GM12865 (cell line): ENCODE data around the gene GPR108.

Source experiments
- DNase-seq: peaks from one replicate; pipeline ENCODE4 v3.0.0; 2010; ENCODE audit warnings: low read depth
- H3K4me3 ChIP-seq: 2 replicates; pipeline ENCODE4 v1.5.1; 2011; ENCODE audit warnings: mild to moderate bottlenecking, low read depth, low read length, control low read depth
- TF ChIP-seq, protein P1 (sequence below): IDR thresholded peaks from 2 replicates; pipeline ENCODE4 v1.5.1; 2011; ENCODE audit warnings: low read length, control low read depth, low read depth, inconsistent platforms; ENCODE audit not compliant: insufficient read depth; ENCODE audit errors: missing control alignments

GPR108 gene

DNA sequence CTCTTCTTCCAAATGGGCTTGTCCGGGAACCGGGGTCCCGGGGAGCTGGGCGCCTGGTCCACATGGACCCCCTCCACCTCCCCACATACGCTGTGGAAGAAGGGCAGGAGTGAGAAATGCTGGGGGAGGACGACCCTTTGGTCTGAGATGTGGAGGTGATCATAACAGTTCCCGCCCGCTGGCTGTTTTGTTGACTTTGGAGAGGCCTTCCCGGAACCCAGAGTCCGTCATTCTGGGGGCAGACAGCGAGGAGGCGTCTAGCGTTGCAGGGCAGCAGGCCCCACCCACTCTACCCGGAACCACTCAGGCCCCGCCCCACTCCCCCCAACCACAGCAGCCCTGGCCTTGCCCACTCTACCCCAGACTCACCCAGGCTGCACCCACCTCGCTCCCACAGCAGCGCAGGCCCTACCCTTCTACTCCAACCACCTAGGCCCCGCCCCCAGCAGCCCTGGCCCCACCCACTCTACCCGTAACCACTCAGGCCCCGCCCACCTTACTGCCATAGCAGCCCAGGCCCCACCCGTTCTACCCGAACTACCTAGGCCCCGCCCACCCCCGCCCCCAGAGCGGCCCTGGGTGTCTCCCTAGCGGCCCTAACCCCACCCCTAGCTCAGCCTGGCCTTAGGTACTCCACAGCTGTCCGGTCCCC is 7.1 kb downstream of the GPR108 start:
- peak; percentile 60 for DNase-seq
- H3K4me3 ChIP-seq, result no peak overlapping the region
- TF ChIP-seq, protein P1, sequence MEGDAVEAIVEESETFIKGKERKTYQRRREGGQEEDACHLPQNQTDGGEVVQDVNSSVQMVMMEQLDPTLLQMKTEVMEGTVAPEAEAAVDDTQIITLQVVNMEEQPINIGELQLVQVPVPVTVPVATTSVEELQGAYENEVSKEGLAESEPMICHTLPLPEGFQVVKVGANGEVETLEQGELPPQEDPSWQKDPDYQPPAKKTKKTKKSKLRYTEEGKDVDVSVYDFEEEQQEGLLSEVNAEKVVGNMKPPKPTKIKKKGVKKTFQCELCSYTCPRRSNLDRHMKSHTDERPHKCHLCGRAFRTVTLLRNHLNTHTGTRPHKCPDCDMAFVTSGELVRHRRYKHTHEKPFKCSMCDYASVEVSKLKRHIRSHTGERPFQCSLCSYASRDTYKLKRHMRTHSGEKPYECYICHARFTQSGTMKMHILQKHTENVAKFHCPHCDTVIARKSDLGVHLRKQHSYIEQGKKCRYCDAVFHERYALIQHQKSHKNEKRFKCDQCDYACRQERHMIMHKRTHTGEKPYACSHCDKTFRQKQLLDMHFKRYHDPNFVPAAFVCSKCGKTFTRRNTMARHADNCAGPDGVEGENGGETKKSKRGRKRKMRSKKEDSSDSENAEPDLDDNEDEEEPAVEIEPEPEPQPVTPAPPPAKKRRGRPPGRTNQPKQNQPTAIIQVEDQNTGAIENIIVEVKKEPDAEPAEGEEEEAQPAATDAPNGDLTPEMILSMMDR, result no peak

DNA sequence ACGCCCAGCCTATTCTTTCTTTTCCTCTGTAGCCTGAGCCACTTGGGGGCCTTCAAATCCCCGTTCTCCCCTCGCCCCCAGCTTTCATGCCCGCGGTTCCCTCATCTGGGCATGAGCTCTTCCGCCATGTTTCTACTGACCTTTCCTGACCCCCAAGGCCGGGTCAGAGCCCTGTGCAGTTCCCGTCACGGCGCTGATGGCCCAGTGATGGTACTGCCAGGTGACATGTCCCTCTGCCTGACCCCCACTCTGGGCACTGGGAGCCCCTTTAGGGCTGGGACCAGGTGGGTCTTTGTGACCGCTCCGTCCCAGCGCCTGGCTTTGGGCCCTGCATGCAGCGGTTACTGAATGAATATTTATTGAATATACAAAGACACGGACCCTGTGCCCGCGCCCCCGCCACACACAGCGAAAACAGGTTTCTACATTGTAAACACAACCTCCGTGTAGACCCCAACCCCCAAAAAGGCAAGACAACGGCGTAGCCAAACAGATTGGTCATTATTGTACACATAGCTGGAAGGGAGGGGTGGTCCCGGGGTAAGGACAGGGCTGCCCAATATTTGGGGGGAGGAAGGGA is 7.7 kb downstream of the GPR108 start:
- no peak overlapping the region for H3K4me3 ChIP-seq
- TF ChIP-seq, protein P1, result no peak
- DNase-seq, result no peak

DNA sequence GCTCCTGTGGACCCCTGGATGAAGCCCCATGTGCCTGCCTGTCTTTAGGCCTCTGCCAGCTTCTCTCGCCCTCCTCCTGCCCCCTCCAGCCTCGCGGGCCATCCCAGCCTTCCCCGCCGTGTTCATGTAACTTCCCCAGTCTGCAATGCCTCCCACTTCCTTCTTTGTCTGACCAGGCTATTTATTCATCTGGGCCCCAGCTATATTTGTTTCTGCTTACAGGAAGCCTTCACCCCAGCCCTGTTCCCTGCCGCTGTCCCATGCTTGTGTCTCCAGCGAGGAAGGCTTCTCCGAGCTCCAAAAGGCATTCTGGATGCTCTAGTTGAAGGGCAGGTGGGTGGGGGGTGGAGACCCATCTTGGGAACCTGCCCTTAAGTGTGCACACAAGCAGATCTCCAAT is 9.0 kb downstream of the GPR108 start:
- TF ChIP-seq, protein P1, result no peak
- peak; percentile 51 for DNase-seq
- no peak overlapping the region for H3K4me3 ChIP-seq

DNA sequence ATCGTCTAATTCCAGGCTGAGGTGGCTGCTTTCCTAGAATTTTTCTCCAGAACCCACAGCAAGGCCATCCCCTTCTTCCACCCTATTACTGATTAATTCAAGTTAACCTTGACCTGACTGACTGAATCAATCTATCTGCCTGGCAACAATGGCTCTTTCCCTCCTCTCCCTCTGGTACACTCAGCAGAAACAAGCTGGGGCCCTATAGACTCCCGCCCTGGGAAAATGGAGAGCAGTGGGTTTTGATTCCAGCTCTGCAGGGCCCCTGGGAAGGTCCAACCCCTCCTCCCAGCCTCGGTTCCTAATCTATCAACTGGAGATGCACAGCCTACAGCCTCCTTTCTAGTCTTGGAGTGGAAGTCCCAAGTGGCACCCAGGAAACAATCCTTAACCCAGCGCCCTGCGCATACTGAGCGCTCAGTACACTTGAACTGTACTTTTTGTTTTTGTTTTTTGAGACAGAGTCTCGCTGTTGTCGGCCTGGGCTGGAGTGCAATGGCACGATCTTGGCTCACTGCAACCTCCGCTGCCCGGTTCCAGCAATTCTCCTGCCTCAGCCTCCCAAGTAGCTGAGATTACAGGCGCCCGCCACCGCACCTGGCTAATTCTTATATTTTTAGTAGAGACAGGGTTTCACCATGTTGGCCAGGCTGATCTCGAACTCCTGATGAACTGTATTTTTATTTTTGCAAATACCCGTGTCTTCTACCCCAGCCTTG is 11.7 kb downstream of the GPR108 start:
- H3K4me3 ChIP-seq, result no peak overlapping the region
- DNase-seq, result no peak
- TF ChIP-seq, protein P1, result no peak

DNA sequence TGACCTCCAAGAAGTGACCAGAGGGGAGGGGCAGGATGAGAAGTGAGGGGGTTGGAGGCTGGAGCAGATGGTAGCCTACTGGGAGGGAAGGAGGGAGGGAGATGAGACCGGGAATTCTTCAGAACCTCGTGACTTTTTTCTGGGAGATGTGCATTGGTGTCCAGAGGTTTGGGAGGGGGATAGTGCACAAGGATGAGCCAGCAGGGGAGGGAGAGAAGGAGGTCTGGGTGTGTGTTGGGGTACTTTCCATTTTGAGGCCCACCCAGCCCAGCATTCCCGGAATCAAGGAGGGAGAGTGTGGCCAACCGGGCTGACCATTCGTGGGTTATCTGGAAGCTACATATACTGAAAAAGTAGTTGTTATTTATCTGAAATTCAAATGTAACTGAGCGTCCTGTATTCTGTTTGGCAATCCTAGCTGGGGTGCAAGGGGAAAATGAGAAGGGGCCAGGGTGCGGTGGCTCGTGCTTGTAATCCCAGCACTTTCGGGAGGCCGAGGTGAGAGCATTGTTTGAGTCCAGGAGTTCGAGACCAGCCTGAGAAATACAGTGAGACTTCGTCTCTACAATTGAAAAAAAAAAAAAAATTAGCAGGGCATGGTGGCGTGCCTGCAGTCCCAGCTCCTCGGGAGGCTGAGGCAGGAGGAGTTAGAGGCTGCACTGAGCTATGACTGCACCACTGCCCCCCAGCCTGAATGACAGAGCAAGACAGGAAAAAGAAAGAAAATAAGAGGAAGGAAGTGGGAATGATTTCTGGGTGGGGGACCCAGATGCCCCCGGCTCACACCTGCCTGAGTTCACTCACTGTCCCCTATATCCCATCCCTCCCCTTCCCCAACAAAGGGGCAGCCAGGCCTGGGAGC is 12.5 kb downstream of the GPR108 start:
- TF ChIP-seq, protein P1, result no peak
- no peak overlapping the region for H3K4me3 ChIP-seq
- no peak for DNase-seq

DNA sequence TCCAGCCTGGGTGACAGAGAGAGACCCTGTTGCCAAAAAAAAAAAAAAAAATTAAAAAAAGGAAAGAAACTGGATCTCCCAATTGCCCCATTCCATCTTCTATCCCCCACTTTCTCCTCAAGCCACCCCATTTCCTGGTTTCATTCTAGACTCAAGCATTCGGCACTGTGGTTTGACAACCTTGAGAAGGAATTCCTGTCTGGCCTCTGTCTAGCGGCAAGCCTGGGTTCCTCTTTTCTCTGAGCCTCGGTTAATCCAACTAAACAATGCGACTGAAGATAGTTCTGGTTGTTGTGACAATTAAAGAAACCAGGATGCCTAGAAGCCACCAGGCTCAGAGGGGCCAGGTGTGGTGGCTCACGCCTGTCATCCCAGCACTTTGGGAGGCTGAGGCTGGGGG is 13.6 kb downstream of the GPR108 start:
- TF ChIP-seq, protein P1, result no peak
- H3K4me3 ChIP-seq, result no peak overlapping the region
- no peak for DNase-seq
